Measurements from ENCODE around the gene MEIOSIN.
"Not testable (repeated sequence)": the region's sequence is repeated elsewhere in the genome, so short reads cannot be mapped to it uniquely, and the experiment has no call there.

MEIOSIN gene

DNA sequence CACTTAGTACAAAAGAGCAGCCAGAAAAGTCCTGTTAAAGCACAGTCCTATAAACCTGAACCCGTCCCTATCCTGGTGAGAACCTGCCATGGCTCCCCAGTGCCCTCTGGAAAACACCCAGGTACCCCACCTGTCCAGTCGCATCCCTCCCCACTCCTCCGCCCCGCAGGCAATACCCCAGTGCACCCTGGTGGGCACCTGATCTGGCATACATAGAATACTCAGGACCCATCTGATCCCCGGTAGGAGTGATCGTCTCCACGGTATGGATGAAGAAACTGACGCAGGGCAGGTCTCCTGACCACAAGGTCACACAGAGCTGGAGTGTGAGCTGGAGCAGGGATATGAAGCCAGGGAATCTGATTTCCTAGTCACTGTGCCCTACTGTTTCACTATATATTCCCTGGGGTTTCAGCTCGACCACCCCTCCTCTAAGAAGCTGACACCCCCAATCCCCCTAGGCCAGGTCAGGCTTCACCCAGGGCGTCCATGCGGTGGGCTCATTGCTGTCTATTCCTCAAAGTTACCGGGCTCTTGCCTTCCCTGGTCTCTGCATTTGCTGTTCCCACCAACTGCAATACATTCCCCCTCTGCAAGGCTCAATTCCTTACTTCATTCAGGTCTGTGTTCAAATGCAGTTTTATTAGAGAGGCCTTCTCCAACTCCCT is 15.1 kb upstream of the MEIOSIN start:
- no peak for DNase-seq (ENCODE audit: low read depth)

DNA sequence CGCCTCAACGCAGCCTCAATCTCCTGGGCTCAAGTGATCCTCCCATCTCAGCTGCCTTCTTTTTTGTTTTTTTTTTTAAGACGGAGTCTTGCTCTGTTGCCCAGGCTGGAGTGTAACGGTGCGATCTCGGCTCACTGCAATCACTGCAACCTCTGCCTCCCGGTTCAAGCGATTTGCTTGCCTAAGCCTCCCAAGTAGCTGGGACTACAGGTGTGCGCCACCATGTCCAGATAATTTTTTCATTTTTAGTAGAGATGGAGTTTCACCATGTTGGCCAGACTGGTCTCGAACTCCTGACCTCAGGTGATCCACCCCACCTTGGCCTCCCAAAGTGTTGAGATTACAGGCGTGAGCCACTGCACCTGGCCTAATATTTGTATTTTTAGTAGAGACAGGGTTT is 13.2 kb upstream of the MEIOSIN start:
- not testable (repeated sequence) for DNase-seq (ENCODE audit: low read depth)

- DNase-seq (ENCODE audit: low read depth), result not testable (repeated sequence)
Observed at GRCh38 chr19:45728683-45729082, 4.6 kb upstream of the MEIOSIN start.

GRCh38 chr19:45729800-45730290 is 3.4 kb upstream of the MEIOSIN start:
- DNase-seq (ENCODE audit: low read depth), result no peak

DNA sequence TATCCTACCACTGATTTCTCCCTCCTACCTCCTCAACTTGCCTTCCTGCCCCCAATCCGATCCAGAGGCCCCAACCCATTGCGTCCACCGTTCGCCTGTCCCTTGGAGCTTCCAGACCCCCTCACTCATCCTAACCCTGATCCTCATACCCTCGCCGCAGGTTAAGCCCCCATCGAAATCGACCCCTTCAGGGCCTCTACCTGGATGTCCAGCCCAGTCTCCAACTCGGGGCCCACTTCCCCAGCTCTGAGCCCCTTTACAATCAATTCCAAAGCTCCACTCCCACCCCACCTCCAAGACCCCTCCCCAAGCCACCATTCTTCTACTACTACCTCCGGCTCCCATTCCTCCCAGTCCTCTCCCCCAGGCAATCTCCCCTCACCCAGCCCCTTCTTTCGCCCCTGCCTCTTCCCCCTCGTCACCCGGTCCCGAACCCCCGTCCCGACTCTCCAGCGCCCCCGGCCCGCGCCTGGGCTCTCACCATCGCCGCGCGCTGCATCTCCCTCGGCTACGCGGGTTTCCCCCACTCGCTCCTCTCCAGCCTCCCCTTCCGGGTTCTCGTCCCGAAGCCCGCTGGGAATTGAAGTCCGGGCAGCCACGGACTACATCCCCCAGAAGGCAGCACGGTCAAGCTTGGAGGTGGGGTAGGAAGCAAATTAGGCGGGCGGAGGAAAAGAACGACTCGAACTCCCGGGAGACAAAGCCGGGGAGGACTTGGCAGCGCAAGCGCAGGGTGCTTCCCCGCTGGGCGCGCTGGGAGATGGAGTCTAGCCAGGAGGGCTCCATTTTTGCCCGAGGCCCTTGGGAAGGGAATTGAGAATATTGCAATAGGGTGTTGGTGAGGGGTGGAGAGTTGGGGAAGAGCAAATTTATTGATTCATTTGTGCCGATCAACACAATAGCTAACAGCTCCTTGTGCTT is 2.6 kb upstream of the MEIOSIN start, which contains the start of gene FBXO46:
FBXO46 (minus strand) TSS at position 529 of the 921 bp plus-strand sequence. CDS start 17,401 bp downstream, outside the sequence.
- DNase-seq (ENCODE audit: low read depth), result peak; percentile 89

DNA sequence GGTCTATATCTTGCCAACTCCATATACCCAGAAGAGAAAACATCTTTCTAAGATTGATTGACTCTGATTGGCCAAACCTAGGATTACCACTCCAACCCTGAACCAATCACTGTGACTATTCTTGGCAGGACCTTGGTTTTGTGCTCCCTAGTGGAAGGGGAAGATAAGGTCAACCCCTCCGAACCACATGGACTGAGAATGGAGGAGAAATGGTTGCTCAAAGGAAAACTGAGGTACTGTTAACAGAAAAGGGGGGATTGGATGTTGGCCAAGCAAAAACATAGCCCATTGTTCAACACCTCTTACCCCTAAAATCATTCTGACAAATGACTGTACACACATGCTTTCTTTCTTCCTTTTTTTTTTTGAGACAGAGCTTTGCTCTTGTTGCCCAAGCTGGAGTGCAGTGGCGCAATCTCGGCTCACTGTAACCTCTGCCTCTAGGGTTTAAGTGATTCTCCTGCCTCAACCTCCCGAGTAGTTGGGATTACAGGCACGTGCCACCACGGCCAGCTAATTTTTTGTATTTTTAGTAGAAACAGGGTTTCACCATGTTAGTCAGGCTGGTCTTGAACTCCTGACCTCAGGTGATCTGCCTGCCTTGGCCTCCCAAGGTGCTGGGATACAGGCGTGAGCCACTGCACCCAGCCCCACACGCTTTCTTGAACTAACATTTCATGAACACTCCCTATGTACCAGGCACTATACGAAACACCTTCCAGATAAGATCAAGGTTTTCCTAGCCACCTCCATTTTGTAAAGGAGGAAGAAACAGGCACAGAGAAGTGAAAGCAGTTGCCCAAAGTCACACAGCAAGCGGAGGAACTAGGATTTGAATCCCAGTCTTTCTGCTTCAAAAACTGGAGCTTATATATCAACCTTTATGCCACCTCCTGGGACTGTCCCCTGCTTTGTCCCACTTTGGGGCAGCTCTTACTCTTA is 6.5 kb downstream of the MEIOSIN start:
- DNase-seq (ENCODE audit: low read depth), result no peak

- no peak for DNase-seq (ENCODE audit: low read depth)
Observed at GRCh38 chr19:45742969-45743368, 9.7 kb downstream of the MEIOSIN start.

GRCh38 chr19:45745606-45746005 is 12.4 kb downstream of the MEIOSIN start:
- DNase-seq (ENCODE audit: low read depth), result no peak

- DNase-seq (ENCODE audit: low read depth), result no peak
Observed at GRCh38 chr19:45746866-45747265, 13.6 kb downstream of the MEIOSIN start.

DNA sequence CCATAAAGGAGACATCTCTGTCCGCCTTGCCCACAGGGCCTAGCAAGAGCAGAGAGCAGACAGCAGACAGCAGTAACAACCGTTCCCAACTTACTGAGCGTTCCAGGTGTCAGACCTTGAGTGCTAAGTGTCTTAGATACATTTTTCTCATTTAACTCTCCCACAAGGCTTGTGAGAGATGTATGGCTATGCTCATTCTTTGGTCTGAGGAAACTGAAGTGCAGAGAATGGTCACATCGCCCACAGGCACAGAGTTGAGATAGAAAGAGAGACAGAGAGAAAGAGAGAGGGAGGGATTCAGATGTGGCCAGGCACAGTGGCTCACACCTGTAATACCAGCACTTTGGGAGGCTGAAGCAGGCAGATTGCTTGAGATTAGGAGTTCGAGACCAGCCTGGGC is 14.3 kb downstream of the MEIOSIN start:
- DNase-seq (ENCODE audit: low read depth), result no peak

DNA sequence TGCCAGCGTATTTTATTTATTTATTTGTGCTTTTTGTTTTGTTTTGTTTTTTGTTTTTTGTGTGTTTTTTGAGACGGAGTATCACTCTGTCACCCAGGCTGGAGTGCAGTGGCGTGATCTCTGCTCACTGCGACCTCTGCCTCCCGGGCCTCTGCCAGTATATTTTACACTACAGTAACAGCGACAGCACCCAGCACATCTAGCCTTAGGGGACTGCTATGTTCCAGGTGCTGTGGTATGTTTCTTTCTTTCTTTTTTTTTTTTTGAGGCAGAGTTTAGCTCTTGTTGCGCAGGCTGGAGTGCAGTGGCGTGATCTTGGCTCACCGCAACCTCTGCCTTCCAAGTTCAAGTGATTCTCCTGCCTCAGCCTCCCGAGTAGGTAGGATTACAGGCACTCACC is 18.2 kb downstream of the MEIOSIN start:
- DNase-seq (ENCODE audit: low read depth), result not testable (repeated sequence)

- no peak for DNase-seq (ENCODE audit: low read depth)
Observed at GRCh38 chr19:45752639-45753038, 19.4 kb downstream of the MEIOSIN start.

DNA sequence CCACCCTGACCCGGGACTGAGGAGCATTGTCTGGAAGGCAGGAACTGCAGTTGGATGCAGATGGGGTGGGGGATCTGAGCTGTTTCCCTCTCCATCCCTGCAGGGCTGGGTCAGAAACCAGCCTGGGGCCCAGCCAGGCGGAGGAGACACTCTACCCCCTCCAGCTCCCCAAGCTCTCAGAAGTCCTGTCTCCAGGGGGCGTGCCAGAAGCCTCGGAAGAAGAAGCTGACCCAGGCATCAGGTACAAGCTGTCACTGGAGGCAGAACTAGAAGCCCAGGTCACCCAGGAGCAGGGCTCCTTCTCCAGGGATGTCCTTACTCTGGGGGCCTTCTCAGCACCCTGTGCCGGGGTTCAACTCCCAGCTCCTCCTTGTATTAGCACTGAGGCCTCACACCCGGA is 20.3 kb downstream of the MEIOSIN start:
- DNase-seq (ENCODE audit: low read depth), result no peak

- no peak for DNase-seq (ENCODE audit: low read depth)
Observed at GRCh38 chr19:45754323-45754722, 21.1 kb downstream of the MEIOSIN start.

DNA sequence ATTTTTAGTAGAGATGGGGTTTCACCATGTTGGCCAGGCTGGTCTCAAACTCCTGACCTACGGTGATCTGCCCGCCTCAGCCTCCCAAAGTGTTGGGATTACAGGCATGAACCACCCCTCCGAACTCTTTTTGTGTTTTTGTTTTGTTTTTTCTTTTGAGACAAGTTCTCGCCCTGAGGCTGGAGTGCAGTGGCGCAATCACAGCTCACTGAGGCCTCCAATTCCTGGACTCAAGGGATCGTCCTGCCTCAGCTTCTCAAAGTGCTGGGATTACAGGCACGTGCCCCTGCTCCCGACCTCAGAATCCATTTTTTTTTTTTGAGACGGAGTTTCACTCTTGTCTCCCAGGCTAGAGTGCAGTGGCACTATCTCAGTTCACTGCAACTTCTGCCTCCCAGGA is 24.5 kb downstream of the MEIOSIN start:
- DNase-seq (ENCODE audit: low read depth), result no peak

GRCh38 chr19:45758921-45759320 is 25.7 kb downstream of the MEIOSIN start:
- no peak for DNase-seq (ENCODE audit: low read depth)

DNA sequence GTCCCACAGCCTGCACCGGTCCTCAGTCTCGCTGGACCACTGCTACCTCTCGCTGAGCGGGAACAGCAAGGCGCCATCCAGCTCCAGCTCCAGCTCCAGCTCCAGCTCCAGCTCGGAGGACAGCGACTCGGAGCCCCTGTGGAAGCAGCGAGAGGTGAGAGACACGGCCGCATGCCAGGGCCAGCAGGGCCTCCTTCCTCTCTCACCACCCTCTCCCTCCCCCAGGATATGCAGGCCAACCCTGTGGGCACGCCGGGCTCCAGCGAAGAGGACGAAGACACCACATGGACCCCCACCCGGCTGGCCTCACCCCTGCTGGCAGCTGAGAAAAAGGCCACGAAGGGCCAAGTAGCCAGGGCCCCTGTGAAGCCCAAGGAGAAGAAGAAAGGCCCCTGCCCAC is 28.5 kb downstream of the MEIOSIN start:
- DNase-seq (ENCODE audit: low read depth), result no peak

DNA sequence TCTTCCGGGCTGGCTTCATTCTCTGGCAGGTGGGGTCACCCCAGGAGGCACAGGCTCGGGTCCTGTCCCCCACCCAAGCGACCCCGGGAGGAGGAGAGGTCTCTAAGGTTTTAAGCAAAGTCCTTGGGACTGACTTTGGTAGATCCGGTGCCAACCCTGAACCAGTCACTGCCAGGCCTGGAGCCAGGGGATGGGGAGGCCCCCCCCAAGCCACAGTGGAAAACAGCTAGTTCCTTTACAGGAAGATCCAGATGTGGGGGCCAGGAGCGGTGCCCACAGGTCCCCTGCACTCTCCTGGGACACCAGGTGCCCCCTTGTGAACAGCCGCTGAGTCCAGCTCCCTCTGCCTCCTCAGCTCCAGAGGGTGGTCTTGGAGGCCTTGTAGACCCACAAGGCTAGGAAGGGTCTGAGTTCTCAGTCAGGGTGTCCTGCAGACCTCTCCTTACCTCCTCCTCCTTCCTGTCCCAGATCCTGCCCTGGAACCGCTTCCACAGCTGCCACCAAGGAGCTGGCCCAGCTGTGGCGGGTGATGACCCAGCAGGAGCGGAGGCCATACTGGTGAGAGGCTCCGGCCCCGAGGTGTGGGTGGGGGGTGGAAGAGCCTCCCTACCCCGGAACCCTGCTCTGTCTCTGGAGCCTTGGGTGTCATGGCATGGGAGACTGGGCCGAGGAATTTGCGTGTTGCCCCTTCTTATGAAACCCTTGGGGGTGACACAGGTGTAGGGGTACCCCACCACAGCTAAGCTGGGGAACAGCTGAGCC is 29.8 kb downstream of the MEIOSIN start:
- no peak for DNase-seq (ENCODE audit: low read depth)

GRCh38 chr19:45763691-45764294 is 30.6 kb downstream of the MEIOSIN start:
- no peak for DNase-seq (ENCODE audit: low read depth)

DNA sequence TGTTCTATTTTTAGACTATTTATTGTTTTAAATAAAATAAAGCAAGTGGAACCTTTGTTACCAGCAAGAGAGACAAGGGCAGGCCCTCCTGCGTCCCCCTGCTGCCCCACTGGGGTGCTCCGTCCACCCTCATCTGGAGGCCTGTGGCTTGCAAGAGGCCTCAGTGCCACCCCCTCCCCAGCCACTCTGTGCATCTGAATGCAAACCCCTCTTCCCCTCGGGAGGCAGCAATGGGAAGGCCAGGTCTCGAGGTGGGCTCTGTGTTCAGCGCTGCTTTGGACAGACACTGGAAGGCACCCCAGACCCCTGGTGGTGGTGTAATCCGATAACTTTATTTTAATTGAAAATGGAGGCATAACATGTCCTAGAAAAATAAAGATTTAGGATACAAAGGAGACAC is 31.2 kb downstream of the MEIOSIN start:
- DNase-seq (ENCODE audit: low read depth), result no peak
